ENCODE measurements around the gene S100A8.
"Not testable (repeated sequence)": the region's sequence is repeated elsewhere in the genome, so short reads cannot be mapped to it uniquely, and the experiment has no call there.

Gene S100A8

GRCh38 chr1:153390938-153391710 is at the start of gene S100A8:
TSS of gene S100A8 (minus strand) at chr1:153391073. CDS start at chr1:153390535, 538 bp downstream.
- DNase-seq = peak; percentile 18

- no peak for DNase-seq
These were observed 48.4 kb upstream of the S100A8 start for GRCh38 chr1:153439273-153439672.

GRCh38 chr1:153438599-153438998 is 47.7 kb upstream of the S100A8 start:
- no peak for DNase-seq

- DNase-seq = no peak
These were observed 46.4 kb upstream of the S100A8 start for GRCh38 chr1:153437236-153437635.

- no peak for DNase-seq
These were observed 44.0 kb upstream of the S100A8 start for GRCh38 chr1:153434746-153435455.

- DNase-seq = no peak
These were observed 42.2 kb upstream of the S100A8 start for GRCh38 chr1:153432874-153433681.

- no peak for DNase-seq
These were observed 41.1 kb upstream of the S100A8 start for GRCh38 chr1:153431928-153432327.

- DNase-seq = no peak
These were observed 40.6 kb upstream of the S100A8 start for GRCh38 chr1:153431427-153431826.

GRCh38 chr1:153431002-153431401 is 40.1 kb upstream of the S100A8 start:
- DNase-seq = no peak

GRCh38 chr1:153430561-153430960 is 39.7 kb upstream of the S100A8 start:
- DNase-seq = no peak

GRCh38 chr1:153430166-153430553 is 39.3 kb upstream of the S100A8 start:
- no peak for DNase-seq

- DNase-seq = no peak
These were observed 38.6 kb upstream of the S100A8 start for GRCh38 chr1:153429266-153430165.

GRCh38 chr1:153428791-153429190 is 37.9 kb upstream of the S100A8 start:
- DNase-seq = no peak

GRCh38 chr1:153428073-153428638 is 37.3 kb upstream of the S100A8 start:
- DNase-seq = no peak

GRCh38 chr1:153426809-153427208 is 35.9 kb upstream of the S100A8 start:
- DNase-seq = no peak

- no peak for DNase-seq
These were observed 31.7 kb upstream of the S100A8 start for GRCh38 chr1:153422450-153423068.

GRCh38 chr1:153420306-153420705 is 29.4 kb upstream of the S100A8 start:
- DNase-seq = no peak

- DNase-seq = not testable (repeated sequence)
These were observed 28.5 kb upstream of the S100A8 start for GRCh38 chr1:153419436-153419793.

- not testable (repeated sequence) for DNase-seq
These were observed 28.0 kb upstream of the S100A8 start for GRCh38 chr1:153418758-153419435.

- no peak for DNase-seq
These were observed 26.4 kb upstream of the S100A8 start for GRCh38 chr1:153417136-153417888.
